Measurements from ENCODE around the gene SRPK1. TPM values are rescaled to one million over a fixed set of nuclear protein-coding genes. Genes with fewer than 3 reads are reported as not detected.
A peak's percentile ranks its signal among the peaks of the same experiment; 100 is the strongest.

The SRPK1 gene
- total and polyA plus RNA-seq, 2 of the 13 experiments (the other 11 are each of a cell fraction or from before 2014, with no cell fraction given), result 56.4 to 142 TPM

DNA sequence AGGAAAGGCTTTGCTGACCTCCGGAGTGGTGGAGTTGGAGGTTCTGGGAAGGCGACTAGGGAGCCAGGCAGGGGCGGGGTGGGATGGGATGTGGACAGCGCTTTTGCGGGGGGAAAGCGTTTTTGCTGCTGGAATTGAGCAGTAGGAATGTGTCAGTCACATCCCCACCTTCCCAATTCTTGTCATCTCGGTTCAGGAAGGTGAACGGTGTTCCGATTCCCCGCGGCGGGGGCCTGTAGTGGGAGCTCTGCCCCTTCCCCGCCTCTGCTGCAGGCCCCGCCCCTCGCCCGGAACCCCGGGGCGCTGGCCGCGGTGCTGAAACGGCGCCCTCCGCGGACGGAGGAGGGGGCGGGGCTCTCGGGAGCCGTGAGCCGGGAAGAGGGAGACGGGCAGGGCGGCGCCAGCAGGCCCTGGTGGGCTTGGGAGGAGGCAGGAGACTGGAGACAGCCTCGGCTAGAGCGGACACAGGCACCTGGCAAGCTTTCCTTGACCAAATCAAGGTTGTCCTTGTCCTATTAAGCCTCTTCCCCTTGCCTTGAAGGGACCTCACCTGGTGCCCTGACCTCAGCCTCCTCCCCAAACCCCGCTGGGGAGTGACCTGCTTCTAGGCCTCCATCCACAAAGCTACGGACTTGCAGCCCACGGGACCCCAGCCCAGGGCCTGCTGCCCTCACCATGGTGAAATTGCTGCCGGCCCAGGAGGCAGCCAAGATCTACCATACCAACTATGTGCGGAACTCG is 115.7 kb downstream of the SRPK1 start, which contains the start of gene LHFPL5 (continued):
- TF ChIP-seq SETDB1 (CRISPR knock-in tag; IDR thresholded peaks at IDR 0.05; ENCODE audit: borderline replicate concordance) (no peak), BRD4 (CRISPR knock-in tag; IDR thresholded peaks at IDR 0.05) (no peak), FOXJ3 (CRISPR knock-in tag; IDR thresholded peaks at IDR 0.05; ENCODE audit: borderline replicate concordance) (no peak), ZNF878 (CRISPR knock-in tag; IDR thresholded peaks at IDR 0.05) (peak; percentile 99), PITX1 (CRISPR knock-in tag; IDR thresholded peaks at IDR 0.05) (peak; percentile 83), CHD2 (IDR thresholded peaks at IDR 0.05; ENCODE audit: low read depth, low read length) (no peak), ZSCAN30 (CRISPR knock-in tag; IDR thresholded peaks at IDR 0.05) (peak; percentile 95; the same call in 1 of the 2 replicates), DMAP1 (CRISPR knock-in tag; IDR thresholded peaks at IDR 0.05) (peak; percentile 48; the same call in 1 of the 2 replicates), ZNF33B (CRISPR knock-in tag; IDR thresholded peaks at IDR 0.05) (peak; percentile 100), ZNF557 (CRISPR knock-in tag; IDR thresholded peaks at IDR 0.05) (peak; percentile 99), ZKSCAN1 (IDR thresholded peaks at IDR 0.05; ENCODE audit: low read length) (no peak), EHMT2 (IDR thresholded peaks at IDR 0.05; ENCODE audit: borderline replicate concordance, low read depth, low read length) (peak; percentile 80), ZBTB1 (CRISPR knock-in tag; IDR thresholded peaks at IDR 0.05; ENCODE audit: borderline replicate concordance) (peak; percentile 95), STAG1 (CRISPR knock-in tag; IDR thresholded peaks at IDR 0.05) (peak; percentile 46), CCAR2 (optimal IDR thresholded peaks at IDR 0.05; ENCODE audit: low read depth, low read length) (no peak), MZF1 (CRISPR knock-in tag; IDR thresholded peaks at IDR 0.05; ENCODE audit: borderline replicate concordance) (no peak), SALL2 (CRISPR knock-in tag; IDR thresholded peaks at IDR 0.05) (peak; percentile 100), NFKB2 (CRISPR knock-in tag; IDR thresholded peaks at IDR 0.05; ENCODE audit: borderline replicate concordance) (peak; percentile 100), ZNF7 (CRISPR knock-in tag; IDR thresholded peaks at IDR 0.05) (peak; percentile 80; the same call in 1 of the 2 replicates), RFX5 (IDR thresholded peaks at IDR 0.05; ENCODE audit: low read depth, low read length) (no peak), JUND (CRISPR knock-in tag; IDR thresholded peaks at IDR 0.05) (0 out of 2 replicates have a peak, but pooled peaks have one; percentile 26), TSC22D2 (CRISPR knock-in tag; IDR thresholded peaks at IDR 0.05; ENCODE audit: borderline replicate concordance) (peak; percentile 100)
- TF ChIP-seq, protein P1, sequence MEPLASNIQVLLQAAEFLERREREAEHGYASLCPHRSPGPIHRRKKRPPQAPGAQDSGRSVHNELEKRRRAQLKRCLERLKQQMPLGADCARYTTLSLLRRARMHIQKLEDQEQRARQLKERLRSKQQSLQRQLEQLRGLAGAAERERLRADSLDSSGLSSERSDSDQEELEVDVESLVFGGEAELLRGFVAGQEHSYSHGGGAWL (CRISPR knock-in tag; IDR thresholded peaks at IDR 0.05), result peak; percentile 100
- TF ChIP-seq, protein P2, sequence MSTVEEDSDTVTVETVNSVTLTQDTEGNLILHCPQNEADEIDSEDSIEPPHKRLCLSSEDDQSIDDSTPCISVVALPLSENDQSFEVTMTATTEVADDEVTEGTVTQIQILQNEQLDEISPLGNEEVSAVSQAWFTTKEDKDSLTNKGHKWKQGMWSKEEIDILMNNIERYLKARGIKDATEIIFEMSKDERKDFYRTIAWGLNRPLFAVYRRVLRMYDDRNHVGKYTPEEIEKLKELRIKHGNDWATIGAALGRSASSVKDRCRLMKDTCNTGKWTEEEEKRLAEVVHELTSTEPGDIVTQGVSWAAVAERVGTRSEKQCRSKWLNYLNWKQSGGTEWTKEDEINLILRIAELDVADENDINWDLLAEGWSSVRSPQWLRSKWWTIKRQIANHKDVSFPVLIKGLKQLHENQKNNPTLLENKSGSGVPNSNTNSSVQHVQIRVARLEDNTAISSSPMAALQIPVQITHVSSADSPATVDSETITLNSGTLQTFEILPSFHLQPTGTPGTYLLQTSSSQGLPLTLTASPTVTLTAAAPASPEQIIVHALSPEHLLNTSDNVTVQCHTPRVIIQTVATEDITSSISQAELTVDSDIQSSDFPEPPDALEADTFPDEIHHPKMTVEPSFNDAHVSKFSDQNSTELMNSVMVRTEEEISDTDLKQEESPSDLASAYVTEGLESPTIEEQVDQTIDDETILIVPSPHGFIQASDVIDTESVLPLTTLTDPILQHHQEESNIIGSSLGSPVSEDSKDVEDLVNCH (CRISPR knock-in tag; IDR thresholded peaks at IDR 0.05), result 0 out of 2 replicates have a peak, but pooled peaks have one; percentile 87
- TF ChIP-seq, protein P3, sequence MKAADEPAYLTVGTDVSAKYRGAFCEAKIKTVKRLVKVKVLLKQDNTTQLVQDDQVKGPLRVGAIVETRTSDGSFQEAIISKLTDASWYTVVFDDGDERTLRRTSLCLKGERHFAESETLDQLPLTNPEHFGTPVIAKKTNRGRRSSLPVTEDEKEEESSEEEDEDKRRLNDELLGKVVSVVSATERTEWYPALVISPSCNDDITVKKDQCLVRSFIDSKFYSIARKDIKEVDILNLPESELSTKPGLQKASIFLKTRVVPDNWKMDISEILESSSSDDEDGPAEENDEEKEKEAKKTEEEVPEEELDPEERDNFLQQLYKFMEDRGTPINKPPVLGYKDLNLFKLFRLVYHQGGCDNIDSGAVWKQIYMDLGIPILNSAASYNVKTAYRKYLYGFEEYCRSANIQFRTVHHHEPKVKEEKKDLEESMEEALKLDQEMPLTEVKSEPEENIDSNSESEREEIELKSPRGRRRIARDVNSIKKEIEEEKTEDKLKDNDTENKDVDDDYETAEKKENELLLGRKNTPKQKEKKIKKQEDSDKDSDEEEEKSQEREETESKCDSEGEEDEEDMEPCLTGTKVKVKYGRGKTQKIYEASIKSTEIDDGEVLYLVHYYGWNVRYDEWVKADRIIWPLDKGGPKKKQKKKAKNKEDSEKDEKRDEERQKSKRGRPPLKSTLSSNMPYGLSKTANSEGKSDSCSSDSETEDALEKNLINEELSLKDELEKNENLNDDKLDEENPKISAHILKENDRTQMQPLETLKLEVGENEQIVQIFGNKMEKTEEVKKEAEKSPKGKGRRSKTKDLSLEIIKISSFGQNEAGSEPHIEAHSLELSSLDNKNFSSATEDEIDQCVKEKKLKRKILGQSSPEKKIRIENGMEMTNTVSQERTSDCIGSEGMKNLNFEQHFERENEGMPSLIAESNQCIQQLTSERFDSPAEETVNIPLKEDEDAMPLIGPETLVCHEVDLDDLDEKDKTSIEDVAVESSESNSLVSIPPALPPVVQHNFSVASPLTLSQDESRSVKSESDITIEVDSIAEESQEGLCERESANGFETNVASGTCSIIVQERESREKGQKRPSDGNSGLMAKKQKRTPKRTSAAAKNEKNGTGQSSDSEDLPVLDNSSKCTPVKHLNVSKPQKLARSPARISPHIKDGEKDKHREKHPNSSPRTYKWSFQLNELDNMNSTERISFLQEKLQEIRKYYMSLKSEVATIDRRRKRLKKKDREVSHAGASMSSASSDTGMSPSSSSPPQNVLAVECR (CRISPR knock-in tag; IDR thresholded peaks at IDR 0.05; ENCODE audit: borderline replicate concordance), result peak; percentile 96

All from HepG2 (cell line).